ENCODE data around the gene RBM47. TPM values are rescaled to one million over a fixed set of nuclear protein-coding genes. Genes with fewer than 3 reads are reported as not detected.

RBM47 gene
- total RNA-seq, 1 experiment from 2014 or later: 0.28 TPM

GRCh38 chr4:40579983-40580382, 49.7 kb downstream of the RBM47 start:
- no TSS peak for BruUV-seq (replicated peaks)
- CTCF ChIA-PET: no interaction called here
- Histone ChIP-seq H3K36me3 (ENCODE audit: insufficient read depth, low read length, poor library complexity, severe bottlenecking) (no peaks in the 10 kb centered on the region), H3K4me1 (ENCODE audit: insufficient read depth, low read length, poor library complexity, severe bottlenecking) (no peaks in the 10 kb centered on the region), H3K27ac (ENCODE audit: low read depth, low read length, poor library complexity, severe bottlenecking) (no peak overlapping the region), H3K4me3 (ENCODE audit: low read depth, low read length, poor library complexity, severe bottlenecking) (no peak overlapping the region), H3K9me3 (ENCODE audit: low read depth, low read length, poor library complexity, severe bottlenecking) (no peaks in the 10 kb centered on the region), H3K27me3 (replicated peaks; ENCODE audit: insufficient read depth, low read depth, low read length, poor library complexity) (no peaks in the 10 kb centered on the region)
- DNase-seq (ENCODE audit: low spot score): no peak
- POLR2A ChIA-PET (ENCODE audit: low non-redundant PET): no interaction called here
- intact Hi-C loops (cut with micrococcal nuclease; ENCODE audit: unreplicated experiment): no loop called here
- TF ChIP-seq CTCF (conservative IDR thresholded peaks at IDR 0.05; ENCODE audit: low read depth, low read length) (no peak), EZH2 (IDR thresholded peaks at IDR 0.05; ENCODE audit: borderline replicate concordance, low read depth, low read length, poor library complexity, severe bottlenecking) (no peak)

GRCh38 chr4:40577588-40578253, 51.9 kb downstream of the RBM47 start:
- H3K27ac ChIP-seq (ENCODE audit: low read depth, low read length, poor library complexity, severe bottlenecking): no peak overlapping the region

GRCh38 chr4:40576651-40577480, 52.8 kb downstream of the RBM47 start:
- Histone ChIP-seq H3K36me3 (ENCODE audit: insufficient read depth, low read length, poor library complexity, severe bottlenecking) (no peaks in the 10 kb centered on the region), H3K4me1 (ENCODE audit: insufficient read depth, low read length, poor library complexity, severe bottlenecking) (no peaks in the 10 kb centered on the region), H3K27ac (ENCODE audit: low read depth, low read length, poor library complexity, severe bottlenecking) (no peak overlapping the region), H3K9me3 (ENCODE audit: low read depth, low read length, poor library complexity, severe bottlenecking) (no peaks in the 10 kb centered on the region), H3K27me3 (replicated peaks; ENCODE audit: insufficient read depth, low read depth, low read length, poor library complexity) (no peaks in the 10 kb centered on the region), H3K4me3 (ENCODE audit: low read depth, low read length, poor library complexity, severe bottlenecking) (no peak overlapping the region)
- no TSS peak for BruUV-seq (replicated peaks)
- TF ChIP-seq CTCF (conservative IDR thresholded peaks at IDR 0.05; ENCODE audit: low read depth, low read length) (no peak), EZH2 (IDR thresholded peaks at IDR 0.05; ENCODE audit: borderline replicate concordance, low read depth, low read length, poor library complexity, severe bottlenecking) (no peak)
- CTCF ChIA-PET: no interaction called here
- no peak for DNase-seq (ENCODE audit: low spot score)
- intact Hi-C loops (cut with micrococcal nuclease; ENCODE audit: unreplicated experiment): no loop called here
- POLR2A ChIA-PET (ENCODE audit: low non-redundant PET): no interaction called here

More at GRCh38 chr4:40577588-40578253, 51.9 kb downstream of the RBM47 start:
- intact Hi-C loops (cut with micrococcal nuclease; ENCODE audit: unreplicated experiment): no loop called here
- Histone ChIP-seq H3K9me3 (ENCODE audit: low read depth, low read length, poor library complexity, severe bottlenecking) (no peaks in the 10 kb centered on the region), H3K4me1 (ENCODE audit: insufficient read depth, low read length, poor library complexity, severe bottlenecking) (no peaks in the 10 kb centered on the region), H3K36me3 (ENCODE audit: insufficient read depth, low read length, poor library complexity, severe bottlenecking) (no peaks in the 10 kb centered on the region), H3K4me3 (ENCODE audit: low read depth, low read length, poor library complexity, severe bottlenecking) (no peak overlapping the region), H3K27me3 (replicated peaks; ENCODE audit: insufficient read depth, low read depth, low read length, poor library complexity) (no peaks in the 10 kb centered on the region)
- CTCF ChIA-PET: interaction anchor here (0.6 kb wide), 1 partner anchor 82 kb away, joined by 4 read pairs; no protein-coding TSS in a partner anchor
- DNase-seq (ENCODE audit: low spot score): no peak
- BruUV-seq (replicated peaks): no TSS peak
- no peak for TF ChIP-seq CTCF (conservative IDR thresholded peaks at IDR 0.05; ENCODE audit: low read depth, low read length)
- no peak for TF ChIP-seq EZH2 (IDR thresholded peaks at IDR 0.05; ENCODE audit: borderline replicate concordance, low read depth, low read length, poor library complexity, severe bottlenecking)
- POLR2A ChIA-PET (ENCODE audit: low non-redundant PET): no interaction called here
